HG02970 (cell line): ENCODE results near the gene SCAI.

Experiments used
- ATAC-seq: cut with Tn5 transposase; IDR thresholded peaks from one replicate; pipeline ENCODE4 v1.9.1; 2021; ENCODE audit warnings: mild to moderate bottlenecking, moderate library complexity, moderate number of reproducible peaks; ENCODE audit not compliant: unreplicated experiment, low FRiP score

The SCAI gene

GRCh38 chr9:124897570-124898460 lies 245.5 kb downstream of the SCAI start:
- ATAC-seq: no peak

- ATAC-seq: no peak
These were observed 248.6 kb downstream of the SCAI start for GRCh38 chr9:124894741-124895170.

GRCh38 chr9:124894035-124894740 lies 249.1 kb downstream of the SCAI start:
- ATAC-seq: no peak
